NCI-H526 treated with DMSO at 0.1 percent for 48 hours (cell line): Measurements from ENCODE around the gene PRMT6.
"Not testable (repeated sequence)": the region's sequence is repeated elsewhere in the genome, so short reads cannot be mapped to it uniquely, and the experiment has no call there.

Experiments
- DNase-seq: peaks from one replicate; lab custom pipeline; 2025; lab: John Stamatoyannopoulos, UW

The PRMT6 gene

DNA sequence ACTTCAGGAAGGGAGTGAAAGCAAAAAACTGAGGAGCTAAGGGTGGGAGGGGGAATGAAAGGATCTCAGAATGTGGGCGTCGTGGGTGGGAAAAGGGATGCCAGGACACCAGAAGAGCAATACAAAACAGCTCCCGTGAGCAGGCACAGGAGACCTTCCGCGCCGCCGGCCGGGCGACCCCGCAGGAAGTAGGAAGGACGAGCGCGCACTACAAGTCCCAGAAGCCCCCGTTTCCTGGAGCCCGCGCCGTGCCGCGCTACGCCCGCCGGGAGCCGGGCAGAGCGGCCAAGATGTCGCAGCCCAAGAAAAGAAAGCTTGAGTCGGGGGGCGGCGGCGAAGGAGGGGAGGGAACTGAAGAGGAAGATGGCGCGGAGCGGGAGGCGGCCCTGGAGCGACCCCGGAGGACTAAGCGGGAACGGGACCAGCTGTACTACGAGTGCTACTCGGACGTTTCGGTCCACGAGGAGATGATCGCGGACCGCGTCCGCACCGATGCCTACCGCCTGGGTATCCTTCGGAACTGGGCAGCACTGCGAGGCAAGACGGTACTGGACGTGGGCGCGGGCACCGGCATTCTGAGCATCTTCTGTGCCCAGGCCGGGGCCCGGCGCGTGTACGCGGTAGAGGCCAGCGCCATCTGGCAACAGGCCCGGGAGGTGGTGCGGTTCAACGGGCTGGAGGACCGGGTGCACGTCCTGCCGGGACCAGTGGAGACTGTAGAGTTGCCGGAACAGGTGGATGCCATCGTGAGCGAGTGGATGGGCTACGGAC, at the start of gene PRMT6:
Gene PRMT6, plus strand, starts transcription at position 249 of the 771 bp plus-strand sequence. Its CDS starts 42 bp downstream, at position 291.
- peak; percentile 78 for DNase-seq

- no peak for DNase-seq
Measured at GRCh38 chr1:107009281-107009680, 47.2 kb upstream of the PRMT6 start.

DNA sequence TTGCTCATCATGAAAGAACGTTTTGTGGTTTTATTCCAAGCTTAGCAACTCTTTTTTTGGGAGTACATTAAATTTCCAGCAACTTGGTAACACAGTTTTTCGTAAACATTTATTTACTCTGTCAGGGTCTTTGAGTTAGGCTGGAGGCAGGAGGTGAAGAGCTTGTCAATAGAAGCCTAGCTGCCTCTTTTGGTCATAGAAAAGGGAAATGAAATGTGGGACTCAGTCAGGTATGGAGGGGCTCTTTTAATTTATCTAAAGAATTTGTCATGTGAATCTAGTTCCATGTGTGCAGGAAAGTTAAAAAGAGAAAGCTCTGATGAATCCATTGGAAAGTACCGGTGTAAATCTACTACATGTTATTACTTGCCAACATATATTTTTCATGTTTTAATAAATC, 45.9 kb upstream of the PRMT6 start:
- no peak for DNase-seq

DNA sequence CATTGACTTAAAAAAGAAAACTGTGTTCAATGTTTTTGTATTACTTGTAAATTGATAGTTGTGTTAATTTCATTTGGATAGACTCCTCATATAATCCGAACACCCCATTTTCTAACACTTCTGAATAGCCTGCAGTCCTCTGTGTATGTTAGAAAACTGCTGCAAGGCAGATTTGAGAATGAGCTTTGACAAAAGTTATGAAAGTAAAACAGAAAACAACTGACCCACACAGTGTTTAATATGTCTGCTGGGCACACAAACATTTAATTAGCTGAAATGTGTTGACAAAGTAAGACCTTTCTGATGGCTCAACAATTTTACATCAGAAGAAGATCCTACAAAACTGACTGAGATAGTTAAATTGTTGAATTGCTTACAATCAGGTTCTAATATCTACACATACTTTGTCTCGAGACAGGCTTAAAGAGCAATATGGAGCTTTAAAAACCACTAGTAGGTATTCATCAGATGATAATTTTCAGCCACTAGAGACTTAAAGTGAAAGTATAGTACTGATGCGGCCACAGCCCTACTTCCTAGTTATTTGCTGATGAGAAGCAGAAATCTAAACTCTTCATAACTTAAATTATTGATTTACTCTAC, 40.0 kb upstream of the PRMT6 start:
- DNase-seq: no peak

GRCh38 chr1:107018445-107018844, 38.0 kb upstream of the PRMT6 start:
- DNase-seq: no peak

- no peak for DNase-seq
Measured at GRCh38 chr1:107019166-107019565, 37.3 kb upstream of the PRMT6 start.

- DNase-seq: not testable (repeated sequence)
Measured at GRCh38 chr1:107038874-107039273, 17.6 kb upstream of the PRMT6 start.

DNA sequence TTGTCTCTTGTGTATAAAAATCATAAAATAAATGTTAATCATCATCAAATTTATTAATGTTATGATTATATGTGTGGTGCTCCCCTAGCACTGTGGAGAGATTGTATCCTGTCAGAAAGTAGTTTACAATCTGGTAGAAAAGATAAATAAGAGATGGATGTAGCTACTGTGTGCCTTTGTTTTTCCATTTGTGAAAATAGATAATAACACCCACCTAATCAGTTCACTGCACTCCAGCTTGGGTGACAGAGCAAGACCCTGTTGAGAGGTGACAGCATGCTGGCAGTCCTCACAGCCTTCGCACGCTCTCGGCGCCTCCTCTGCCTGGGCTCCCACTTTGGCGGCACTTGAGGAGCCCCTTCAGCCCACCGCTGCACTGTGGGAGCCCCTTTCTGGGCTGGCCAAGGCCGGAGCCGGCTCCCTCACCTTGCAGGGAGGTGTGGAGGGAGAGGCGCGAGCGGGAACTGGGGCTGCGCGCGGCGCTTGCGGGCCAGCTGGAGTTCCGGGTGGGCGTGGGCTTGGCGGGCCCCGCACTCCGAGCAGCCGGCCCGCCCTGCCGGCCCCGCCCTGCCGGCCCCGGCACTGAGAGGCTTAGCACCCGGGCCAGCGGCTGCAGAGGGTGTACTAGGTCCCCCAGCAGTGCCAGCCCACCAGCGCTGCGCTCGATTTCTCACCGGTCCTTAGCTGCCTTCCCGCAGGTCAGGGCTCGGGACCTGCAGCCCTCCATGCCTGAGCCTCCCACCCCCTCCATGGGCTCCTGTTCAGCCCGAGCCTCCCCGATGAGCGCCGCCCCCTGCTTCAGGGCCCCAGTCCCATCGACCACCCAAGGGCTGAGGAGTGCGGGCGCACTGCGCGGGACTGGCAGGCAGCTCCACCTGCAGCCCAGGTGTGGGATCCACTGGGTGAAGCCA, 11.9 kb upstream of the PRMT6 start:
- not testable (repeated sequence) for DNase-seq

- no peak for DNase-seq
Measured at GRCh38 chr1:107047602-107048001, 8.9 kb upstream of the PRMT6 start.

GRCh38 chr1:107048241-107048640, 8.2 kb upstream of the PRMT6 start:
- no peak for DNase-seq

- no peak for DNase-seq
Measured at GRCh38 chr1:107051266-107051665, 5.2 kb upstream of the PRMT6 start.

- not testable (repeated sequence) for DNase-seq
Measured at GRCh38 chr1:107055919-107056425, 502 bp upstream of the PRMT6 start.

DNA sequence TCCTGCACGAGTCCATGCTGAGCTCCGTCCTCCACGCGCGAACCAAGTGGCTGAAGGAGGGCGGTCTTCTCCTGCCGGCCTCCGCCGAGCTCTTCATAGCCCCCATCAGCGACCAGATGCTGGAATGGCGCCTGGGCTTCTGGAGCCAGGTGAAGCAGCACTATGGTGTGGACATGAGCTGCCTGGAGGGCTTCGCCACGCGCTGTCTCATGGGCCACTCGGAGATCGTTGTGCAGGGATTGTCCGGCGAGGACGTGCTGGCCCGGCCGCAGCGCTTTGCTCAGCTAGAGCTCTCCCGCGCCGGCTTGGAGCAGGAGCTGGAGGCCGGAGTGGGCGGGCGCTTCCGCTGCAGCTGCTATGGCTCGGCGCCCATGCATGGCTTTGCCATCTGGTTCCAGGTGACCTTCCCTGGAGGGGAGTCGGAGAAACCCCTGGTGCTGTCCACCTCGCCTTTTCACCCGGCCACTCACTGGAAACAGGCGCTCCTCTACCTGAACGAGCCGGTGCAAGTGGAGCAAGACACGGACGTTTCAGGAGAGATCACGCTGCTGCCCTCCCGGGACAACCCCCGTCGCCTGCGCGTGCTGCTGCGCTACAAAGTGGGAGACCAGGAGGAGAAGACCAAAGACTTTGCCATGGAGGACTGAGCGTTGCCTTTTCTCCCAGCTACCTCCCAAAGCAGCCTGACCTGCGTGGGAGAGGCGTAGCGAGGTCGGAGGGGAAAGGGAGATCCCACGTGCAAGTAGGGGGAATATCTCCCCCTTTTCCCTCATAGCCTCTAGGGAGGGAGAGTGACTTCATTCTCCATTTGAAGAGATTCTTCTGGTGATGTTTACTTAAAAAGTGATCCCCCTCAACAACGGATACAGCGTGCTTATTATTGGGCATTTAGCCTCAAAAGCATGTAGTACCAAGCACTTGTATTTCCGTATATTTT, 991 bp downstream of the PRMT6 start:
- DNase-seq: peak; percentile 48

DNA sequence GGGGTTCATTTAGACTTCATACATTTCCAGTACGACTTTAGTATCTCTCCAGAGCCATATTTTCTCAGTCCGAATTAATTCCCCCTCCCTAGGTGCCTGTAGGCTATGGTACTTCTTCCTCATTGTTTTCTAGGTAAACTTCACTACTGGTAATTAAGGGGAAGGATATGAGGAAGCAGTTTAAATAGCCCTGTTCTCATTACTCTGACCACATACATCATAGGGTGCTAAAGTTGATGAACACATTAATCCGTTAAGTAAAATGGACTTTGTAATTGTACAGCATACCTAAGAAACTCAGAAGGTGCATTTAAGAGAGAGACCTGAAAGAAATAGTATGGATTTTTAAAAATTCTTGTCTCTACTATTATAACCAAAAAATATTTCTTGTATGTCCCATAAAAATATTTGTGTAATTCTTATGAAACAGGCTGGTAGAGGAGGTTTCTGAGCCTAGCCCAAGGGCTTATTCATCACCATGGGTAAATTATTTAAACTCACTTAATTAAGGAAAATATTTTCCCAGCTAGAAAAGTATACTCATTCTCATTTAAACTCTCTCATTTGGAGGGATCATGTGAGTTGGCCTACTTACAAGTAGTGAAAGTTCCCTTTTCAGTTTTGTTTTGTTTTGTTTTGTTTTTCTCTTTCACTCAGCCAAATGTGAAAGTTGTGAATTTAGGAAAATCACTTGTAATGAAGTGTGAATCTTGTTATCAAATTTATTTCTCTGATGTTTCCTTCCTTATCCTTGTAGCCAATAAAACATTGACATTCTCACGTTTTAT, 2.0 kb downstream of the PRMT6 start:
- DNase-seq: no peak

GRCh38 chr1:107061886-107062285, 5.4 kb downstream of the PRMT6 start:
- no peak for DNase-seq

- DNase-seq: no peak
Measured at GRCh38 chr1:107073493-107073892, 17.0 kb downstream of the PRMT6 start.

DNA sequence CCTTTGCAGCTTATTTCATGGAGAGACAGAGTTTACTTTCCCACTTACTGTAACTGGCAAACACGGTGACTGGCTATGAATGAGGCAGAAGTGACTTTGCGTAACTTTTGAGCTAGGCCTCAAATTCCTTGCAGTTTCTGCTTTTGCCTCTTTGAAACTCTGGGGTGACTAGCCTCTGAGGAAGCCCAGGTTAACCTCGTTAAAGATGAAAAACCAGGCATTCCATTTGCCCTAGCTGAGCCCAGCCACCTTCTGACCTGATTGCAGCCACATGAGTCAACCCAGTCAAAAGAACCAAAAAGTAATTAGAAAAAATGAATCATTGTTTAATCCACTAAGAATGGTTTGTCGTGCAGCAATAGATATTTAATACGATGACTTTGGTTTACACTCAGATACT, 20.4 kb downstream of the PRMT6 start:
- no peak for DNase-seq

- DNase-seq: no peak
Measured at GRCh38 chr1:107079249-107079648, 22.8 kb downstream of the PRMT6 start.

- no peak for DNase-seq
Measured at GRCh38 chr1:107081102-107081501, 24.6 kb downstream of the PRMT6 start.

DNA sequence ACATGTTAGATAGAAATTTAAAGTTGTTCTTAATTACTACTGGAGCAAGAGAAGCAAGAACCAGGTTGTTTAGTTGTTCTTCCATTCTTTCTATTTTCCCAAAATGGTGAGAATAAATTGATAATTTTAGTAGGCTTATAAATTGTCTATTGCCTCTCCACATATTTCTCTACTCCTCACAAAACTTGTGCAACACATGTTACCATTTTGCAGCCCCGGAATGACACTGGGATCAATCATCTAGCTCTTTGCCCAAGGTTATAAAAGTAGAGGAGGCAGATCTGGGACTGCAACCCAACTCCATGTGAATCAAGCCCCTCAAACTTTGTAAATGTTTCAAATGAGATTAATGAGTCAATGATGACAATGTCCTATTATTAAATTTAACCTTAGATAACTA, 34.9 kb downstream of the PRMT6 start:
- no peak for DNase-seq
